GM19099 (cell line): ENCODE data around the gene ARFGAP2.

Experiments
- POLR2A ChIP-seq: IDR thresholded peaks from 3 replicates; pipeline ENCODE4 v1.6.1; 2011; ENCODE audit warnings: low read depth; ENCODE audit not compliant: insufficient read length; ENCODE audit errors: extremely low read depth

The ARFGAP2 gene

DNA sequence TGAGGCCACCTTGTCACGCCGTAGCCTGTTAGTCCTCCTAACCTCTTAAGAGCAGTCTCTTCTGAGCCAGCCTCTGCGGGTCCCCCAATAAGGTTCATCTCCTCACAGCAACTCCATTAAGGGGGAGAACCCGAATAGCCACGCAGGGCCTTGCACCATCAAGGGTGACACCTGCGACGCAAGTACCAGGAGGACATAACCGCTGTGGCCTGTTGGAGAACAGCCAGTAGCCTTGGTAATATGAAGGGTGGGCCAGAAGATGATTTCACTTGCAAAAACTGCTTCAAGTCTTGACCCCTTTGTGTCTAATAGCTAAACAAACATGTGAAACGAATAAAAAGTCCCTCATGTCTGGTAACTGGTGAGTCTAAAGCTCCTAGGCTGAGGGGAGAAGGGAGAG lies 14.8 kb downstream of the ARFGAP2 start:
- no peak for TF ChIP-seq POLR2A

- TF ChIP-seq POLR2A = no peak
These were observed 15.4 kb downstream of the ARFGAP2 start for GRCh38 chr11:47161134-47161854.

DNA sequence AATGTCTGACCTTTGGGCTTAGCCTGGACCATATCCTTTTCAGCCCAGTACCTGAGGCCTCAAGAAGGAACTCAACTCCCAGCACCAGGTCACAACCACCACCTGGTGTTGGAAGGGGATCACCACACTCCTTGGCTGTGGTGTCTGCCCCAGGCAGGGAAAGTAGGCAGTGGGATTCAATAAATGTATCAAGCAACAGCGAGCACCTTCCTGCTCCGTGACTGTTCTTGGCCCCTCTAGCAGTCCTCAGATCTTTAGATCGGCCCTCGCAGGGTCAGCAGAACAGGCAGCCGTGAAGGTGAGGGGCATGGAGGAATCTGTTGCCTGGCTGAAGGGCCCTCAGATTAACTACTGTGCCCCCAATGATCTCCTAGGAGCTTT lies 15.9 kb downstream of the ARFGAP2 start:
- TF ChIP-seq POLR2A = no peak

DNA sequence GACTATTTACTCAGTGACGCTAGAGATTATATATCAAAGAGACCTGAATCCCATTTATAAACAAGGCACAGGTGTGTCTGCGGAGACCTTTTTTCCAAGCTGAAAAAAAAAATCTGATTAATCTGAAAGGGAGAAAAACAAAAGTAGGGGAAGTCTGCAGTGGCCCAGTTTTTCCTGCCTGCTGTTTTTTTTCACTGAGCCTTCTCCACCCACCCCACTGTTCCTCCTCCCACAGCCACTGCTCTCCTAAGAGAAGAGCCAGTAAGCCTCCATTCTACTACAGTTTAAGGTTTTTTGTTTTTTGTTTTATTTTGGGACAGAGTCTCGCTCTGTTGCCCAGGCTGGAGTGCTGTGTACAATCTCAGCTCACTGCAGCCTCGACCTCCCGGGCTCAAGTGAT lies 18.4 kb downstream of the ARFGAP2 start:
- no peak for TF ChIP-seq POLR2A

GRCh38 chr11:47157805-47158204 lies 18.9 kb downstream of the ARFGAP2 start:
- TF ChIP-seq POLR2A = no peak

DNA sequence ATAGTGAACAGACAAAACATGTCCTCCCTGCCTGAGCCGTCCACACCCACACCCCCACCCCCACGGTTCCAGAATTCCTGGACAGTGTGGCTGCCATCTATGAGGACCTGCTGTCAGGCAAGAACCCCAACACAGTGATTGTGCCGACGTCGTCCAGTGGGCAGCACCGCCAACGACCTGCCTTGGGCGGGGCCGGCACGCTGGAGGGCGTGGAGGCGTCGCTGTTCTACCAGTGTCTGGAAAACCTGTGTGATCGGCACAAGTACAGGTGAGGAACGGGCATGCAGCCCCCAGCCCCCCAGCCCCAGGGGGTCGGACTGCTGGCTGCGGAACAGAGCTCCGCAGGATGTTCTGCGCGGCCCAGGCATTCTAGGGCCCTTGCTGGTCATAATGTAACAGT lies 19.7 kb downstream of the ARFGAP2 start:
- no peak for TF ChIP-seq POLR2A

DNA sequence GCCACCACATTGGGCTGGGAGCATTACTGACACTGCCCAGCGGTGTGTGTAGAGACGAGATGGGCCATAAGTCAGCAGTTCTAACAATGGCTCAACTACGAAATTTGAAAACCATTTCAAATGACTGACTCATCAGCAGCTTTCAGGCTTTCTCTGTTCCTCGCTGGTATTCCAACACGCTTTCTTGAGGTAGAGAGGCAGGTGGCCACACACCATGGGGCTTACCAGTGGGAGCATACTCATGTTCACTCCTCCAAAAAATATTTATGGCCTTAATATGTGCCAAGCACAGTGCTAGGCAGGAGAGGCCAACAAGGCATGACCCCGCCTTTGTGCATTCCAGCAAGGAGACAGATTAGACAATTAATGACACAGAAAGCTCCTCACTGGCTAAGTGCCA lies 20.3 kb downstream of the ARFGAP2 start:
- TF ChIP-seq POLR2A = no peak

- TF ChIP-seq POLR2A = no peak
These were observed 20.8 kb downstream of the ARFGAP2 start for GRCh38 chr11:47155879-47156278.

DNA sequence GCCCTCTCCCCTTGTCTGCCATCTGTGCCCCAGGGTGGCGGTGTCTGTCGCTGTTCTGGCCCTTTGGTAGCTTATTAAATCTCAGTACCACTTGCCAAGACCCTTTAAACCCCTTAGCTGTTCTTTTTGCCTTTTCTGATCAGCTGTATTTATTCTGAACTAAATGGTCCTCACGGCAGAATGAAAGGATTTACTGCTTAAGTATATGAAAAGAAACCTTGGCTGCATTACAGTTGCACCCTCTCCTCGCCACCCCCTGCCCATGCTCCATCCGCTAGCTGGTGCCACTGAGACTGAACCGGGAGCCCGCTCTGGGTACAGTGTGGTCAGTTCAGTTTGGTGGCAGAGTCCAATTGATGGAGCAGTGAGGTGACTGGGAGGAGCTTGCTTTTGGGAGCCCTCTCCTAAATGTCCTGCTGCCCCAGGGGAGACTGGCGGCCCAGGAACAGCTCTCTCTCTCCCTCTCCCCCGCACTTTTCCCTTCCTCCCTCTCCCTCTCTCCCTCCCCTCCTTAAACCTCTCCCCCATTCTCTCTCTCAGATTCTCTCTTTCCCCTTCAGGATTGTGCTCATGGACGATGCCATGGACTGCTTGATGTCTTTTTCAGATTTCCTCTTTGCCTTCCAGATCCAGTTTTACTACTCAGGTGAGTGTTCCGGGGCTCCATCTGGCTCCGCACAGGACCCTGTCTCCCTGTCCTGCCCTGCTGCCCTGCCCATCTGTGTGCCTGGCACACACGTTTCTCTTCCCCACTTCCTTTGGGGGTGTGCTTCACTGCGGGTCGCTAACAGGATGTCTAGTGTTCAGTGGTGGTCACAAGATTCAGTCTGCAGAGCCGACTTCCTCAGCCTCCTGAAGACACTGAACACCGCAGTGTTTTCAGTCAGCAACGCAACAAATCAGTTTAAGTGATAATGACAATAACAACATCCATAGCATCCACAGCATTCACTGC lies 21.8 kb downstream of the ARFGAP2 start:
- TF ChIP-seq POLR2A = no peak

DNA sequence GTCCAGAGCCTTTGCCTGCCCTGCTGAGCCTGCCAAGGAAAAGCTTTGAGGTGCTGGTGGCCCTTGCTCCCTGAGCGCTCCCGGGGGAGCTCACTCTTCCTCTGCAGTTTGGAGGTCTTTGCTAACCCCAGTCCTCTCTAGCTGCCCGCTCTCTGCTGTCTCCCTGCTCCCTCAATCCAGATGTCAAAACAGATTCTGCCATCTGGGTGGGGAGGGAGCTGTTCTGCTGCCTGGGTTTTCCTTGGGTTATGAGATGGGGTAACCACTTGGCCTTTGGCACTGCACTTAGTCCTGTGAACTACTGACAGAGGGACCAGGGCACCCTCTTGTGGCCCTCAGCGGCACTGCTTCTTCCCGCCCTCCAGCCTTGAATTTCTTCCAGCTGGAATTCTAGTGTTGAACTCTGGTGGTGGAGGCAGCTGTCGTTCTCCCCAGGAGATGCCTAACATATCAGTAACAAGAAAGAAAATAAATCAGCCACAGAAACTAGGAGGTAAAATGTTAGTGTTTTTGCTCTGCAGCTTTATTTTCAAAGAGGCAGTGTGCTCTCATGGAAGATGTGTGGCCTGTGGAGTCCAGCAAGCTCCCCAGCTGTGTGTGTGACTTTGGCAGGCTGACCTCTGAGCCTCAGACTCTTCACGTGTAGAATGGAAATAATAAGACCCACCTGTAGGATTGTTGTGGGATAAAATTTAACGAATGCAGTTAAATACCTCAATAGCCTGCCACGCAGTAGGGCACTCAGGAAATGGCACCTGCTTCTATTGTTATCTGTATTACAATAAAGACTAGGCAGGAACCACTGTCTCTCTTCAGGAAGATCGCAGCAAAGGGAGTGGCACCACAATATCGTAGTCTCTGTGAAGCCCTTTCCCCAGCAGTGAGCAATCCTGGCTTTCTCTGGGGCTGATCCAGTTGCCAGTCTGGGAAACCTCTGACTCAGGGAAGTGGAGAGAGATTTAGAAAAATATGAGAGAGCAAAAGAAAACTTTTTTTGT lies 23.4 kb downstream of the ARFGAP2 start:
- no peak for TF ChIP-seq POLR2A

DNA sequence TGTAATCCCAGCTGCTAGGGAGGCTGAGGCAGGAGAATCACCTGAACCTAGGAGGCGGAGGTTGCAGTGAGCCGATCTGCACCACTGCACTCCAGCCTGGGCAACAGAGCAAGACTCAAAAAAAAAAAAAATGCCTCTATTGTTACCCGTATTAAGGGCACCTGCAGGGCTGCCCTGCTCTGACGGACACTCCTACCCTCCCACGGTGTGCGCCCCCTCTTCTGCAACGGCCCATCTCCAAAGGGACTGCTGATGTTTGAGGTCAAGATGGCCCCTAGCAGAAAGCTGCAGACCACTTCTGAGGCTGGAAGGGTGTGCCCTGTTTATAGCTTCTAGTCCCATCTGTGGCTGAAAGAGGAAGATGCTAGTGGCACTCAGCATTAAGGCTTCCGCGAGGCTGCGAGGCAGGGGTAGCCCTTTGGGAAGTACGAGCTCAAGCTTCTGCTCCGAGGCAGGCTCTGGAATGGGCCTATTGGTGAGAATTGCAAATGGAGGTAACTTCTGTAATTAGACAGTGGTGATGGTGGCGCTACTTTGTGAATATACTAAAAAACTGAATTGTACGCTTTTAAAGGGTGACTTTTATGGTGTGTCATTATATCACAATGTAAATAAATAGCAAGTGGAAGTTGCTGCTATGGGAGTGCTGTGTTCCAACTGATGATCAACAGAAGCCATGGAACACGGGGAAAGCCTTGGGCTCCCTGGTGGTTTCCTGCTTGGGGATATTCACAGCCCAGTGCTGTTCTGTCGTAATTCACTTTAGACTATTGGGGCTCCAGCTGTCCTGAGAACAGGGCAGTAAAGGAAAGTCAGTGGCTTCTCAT lies 24.3 kb downstream of the ARFGAP2 start:
- TF ChIP-seq POLR2A = no peak

DNA sequence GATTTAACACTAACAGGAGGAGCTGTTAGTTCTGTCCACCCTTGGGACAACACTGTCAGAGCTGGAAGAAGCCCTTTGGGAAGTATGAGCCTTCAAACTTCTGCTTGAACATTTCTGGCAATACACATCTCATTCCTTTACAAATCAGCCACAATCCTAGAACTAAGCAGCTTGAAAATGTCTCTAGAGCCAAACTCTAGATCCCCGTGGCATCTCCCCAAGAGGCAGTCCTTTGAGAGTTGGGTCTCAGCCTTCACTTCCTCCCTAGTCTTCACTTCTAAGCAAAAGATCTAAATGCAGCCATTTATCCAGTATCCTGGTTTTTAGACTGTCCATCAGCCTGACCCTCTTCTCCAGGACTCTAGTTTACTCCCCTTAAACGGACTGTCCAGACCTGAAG lies 26.9 kb downstream of the ARFGAP2 start:
- TF ChIP-seq POLR2A = no peak

- TF ChIP-seq POLR2A = no peak
These were observed 27.7 kb downstream of the ARFGAP2 start for GRCh38 chr11:47148903-47149531.

DNA sequence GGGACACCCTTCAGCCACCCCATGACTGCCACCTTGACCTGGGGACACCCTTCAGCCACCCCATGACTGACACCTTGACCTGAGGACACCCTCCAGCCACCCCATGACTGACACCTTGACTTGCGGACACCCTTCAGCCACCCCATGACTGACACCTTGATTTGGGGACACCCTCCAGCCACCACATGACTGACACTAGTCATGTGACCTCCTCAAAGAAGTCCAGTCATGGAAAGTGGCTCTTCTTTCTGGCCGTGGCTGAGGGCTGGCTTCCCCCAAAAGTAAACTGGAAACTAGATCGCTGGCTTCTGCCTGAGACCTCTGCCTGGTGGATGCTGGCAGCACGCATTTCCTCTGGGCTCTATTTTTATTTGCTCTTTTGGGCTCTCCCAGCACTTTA lies 28.4 kb downstream of the ARFGAP2 start:
- TF ChIP-seq POLR2A = no peak
